ENCODE measurements around the gene BACH2. TPM values are rescaled to one million over a fixed set of nuclear protein-coding genes. Genes with fewer than 3 reads are reported as not detected.
A peak's percentile ranks its signal among the peaks of the same experiment; 100 is the strongest.
"Not testable (repeated sequence)": the region's sequence is repeated elsewhere in the genome, so short reads cannot be mapped to it uniquely, and the experiment has no call there.

BACH2 gene
- total RNA-seq, 2 donors from 2014 or later = 3.0 to 22.9 TPM

GRCh38 chr6:90072501-90072900 lies 224.1 kb downstream of the BACH2 start:
- Mint-ChIP-seq H3K36me3 (ENCODE audit: low read depth) (peaks cover 93% of the 10 kb centered on the region), H3K27ac (peak overlapping the region; percentile 31), H3K4me3 (peak overlapping the region; percentile 71), H3K27me3 (no peaks in the 10 kb centered on the region), H3K4me1 (peaks cover 60% of the 10 kb centered on the region), H3K9me3 (no peaks in the 10 kb centered on the region)
- ATAC-seq (replicated peaks) = peak; percentile 30

GRCh38 chr6:90068703-90069523 lies 227.7 kb downstream of the BACH2 start:
- peak; percentile 8 for ATAC-seq (replicated peaks)
- Mint-ChIP-seq H3K36me3 (ENCODE audit: low read depth) (peaks cover 83% of the 10 kb centered on the region), H3K4me1 (peaks cover 56% of the 10 kb centered on the region)

DNA sequence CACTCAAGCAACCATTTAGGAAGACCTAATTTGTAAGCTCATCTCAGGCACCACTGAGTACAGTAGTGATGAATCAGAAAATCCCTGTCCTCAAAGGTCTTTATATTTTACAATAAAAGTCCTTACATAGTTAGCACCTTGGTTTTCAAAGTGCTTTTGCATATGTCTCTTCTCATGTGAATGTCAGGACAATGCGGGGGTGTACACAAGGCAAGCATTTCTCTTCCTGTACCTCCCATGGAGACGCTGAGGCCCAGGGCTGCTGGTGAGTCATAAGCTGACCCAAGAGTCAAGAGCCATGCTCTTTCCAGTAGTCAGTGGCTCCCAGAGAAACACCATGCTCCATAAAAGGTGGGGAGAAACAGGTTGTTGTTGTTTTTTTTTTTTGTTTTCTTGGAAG lies 228.4 kb downstream of the BACH2 start:
- peak overlapping the region; percentile 28 for H3K4me3 Mint-ChIP-seq
- peak overlapping the region; percentile 30 for H3K27ac Mint-ChIP-seq
- no peaks in the 10 kb centered on the region for H3K27me3 Mint-ChIP-seq
- H3K4me1 Mint-ChIP-seq = peaks cover 56% of the 10 kb centered on the region
- peaks cover 76% of the 10 kb centered on the region for H3K36me3 Mint-ChIP-seq (ENCODE audit: low read depth)
- no peaks in the 10 kb centered on the region for H3K9me3 Mint-ChIP-seq
- peak; percentile 89 for ATAC-seq (replicated peaks)

More at GRCh38 chr6:90068703-90069523, 227.7 kb downstream of the BACH2 start:
- no peaks in the 10 kb centered on the region for H3K9me3 Mint-ChIP-seq
- H3K27ac Mint-ChIP-seq = peak overlapping the region; percentile 30
- H3K4me3 Mint-ChIP-seq = peak overlapping the region; percentile 28
- no peaks in the 10 kb centered on the region for H3K27me3 Mint-ChIP-seq

DNA sequence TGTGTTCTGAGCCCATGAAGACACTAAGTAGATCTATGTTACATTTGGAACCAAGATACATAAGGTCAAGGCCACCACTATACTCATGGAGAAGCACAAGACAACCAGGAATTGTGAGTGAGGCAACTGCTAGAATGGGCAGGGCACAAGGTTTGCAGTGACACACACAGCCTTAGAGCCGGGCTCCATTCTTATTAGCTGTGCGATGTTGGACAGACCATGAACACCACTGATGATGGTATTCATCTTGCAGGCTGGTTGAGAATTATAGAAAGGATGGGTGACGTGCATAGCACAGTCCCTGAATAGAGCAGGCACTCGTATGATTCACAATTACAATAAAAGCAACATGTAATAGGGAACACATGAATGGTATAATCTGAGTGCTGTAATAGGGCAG lies 229.9 kb downstream of the BACH2 start:
- Mint-ChIP-seq H3K36me3 (ENCODE audit: low read depth) (peaks cover 60% of the 10 kb centered on the region), H3K4me3 (peak overlapping the region; percentile 28), H3K4me1 (peaks cover 52% of the 10 kb centered on the region), H3K27ac (no peak overlapping the region), H3K27me3 (no peaks in the 10 kb centered on the region), H3K9me3 (no peaks in the 10 kb centered on the region)
- no peak for ATAC-seq (replicated peaks)

DNA sequence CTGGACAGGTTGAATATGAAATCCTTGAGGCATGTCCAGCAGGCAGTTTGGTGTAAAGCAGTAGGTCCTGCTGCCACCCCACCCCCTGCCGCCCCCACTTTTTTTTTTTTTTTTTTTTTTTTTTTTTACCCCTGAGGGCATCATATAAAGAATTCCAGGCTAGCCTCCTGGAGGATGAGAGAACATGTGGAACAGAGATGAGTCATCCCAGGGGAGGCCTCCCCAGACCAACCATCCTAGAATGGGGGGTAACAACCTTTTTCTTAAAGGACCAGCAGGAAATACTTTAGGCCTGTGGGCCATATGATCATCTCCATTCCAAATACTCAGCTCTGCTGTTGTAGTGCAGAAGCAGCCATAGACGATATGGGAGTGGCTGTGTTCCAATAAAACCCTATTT lies 231.5 kb downstream of the BACH2 start:
- Mint-ChIP-seq H3K27ac (no peak overlapping the region), H3K36me3 (ENCODE audit: low read depth) (peaks cover 46% of the 10 kb centered on the region), H3K27me3 (no peaks in the 10 kb centered on the region), H3K9me3 (no peaks in the 10 kb centered on the region), H3K4me1 (peaks cover 44% of the 10 kb centered on the region), H3K4me3 (no peak overlapping the region)
- no peak for ATAC-seq (replicated peaks)

- Mint-ChIP-seq H3K27ac (no peak overlapping the region), H3K9me3 (no peaks in the 10 kb centered on the region), H3K27me3 (no peaks in the 10 kb centered on the region), H3K4me1 (peaks cover 31% of the 10 kb centered on the region), H3K4me3 (no peak overlapping the region), H3K36me3 (ENCODE audit: low read depth) (peaks cover 28% of the 10 kb centered on the region)
- ATAC-seq (replicated peaks) = no peak
These were observed 234.0 kb downstream of the BACH2 start for GRCh38 chr6:90062667-90063066.

DNA sequence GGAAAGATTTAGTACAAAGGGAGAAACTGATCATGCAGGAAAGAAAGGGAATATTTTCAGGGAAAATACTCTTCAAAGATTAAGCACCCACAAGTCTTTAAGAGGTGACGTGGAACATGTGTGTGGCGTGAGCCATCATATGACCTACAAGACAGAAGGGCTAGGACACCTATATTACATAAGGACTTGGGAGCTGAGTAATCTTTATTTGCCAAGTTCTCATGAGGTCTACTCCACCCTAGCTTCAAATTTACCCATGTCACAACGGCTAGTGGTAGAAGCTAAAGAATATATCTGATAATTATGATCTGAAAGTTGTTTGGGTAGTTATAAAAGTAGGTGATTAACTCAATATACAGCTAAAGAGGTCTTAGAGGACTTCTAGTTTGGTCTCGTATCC lies 234.6 kb downstream of the BACH2 start:
- Mint-ChIP-seq H3K4me3 (no peak overlapping the region), H3K9me3 (peaks cover under 1% of the 10 kb centered on the region), H3K4me1 (peaks cover 29% of the 10 kb centered on the region), H3K27ac (no peak overlapping the region), H3K27me3 (no peaks in the 10 kb centered on the region), H3K36me3 (ENCODE audit: low read depth) (peaks cover 28% of the 10 kb centered on the region)
- no peak for ATAC-seq (replicated peaks)

DNA sequence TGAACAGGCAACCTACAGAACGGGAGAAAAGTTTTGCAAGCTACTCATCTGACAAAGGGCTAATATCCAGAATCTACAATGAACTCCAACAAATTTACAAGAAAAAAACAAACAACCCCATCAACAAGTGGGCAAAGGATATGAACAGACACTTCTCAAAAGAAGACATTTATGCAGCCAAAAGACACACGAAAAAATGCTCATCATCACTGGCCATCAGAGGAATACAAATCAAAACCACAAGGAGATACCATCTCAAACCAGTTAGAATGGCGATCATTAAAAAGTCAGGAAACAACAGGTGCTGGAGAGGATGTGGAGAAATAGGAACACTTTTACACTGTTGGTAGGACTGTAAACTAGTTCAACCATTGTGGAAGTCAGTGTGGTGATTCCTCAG lies 237.5 kb downstream of the BACH2 start:
- not testable (repeated sequence) for H3K4me3 Mint-ChIP-seq; H3K27me3 Mint-ChIP-seq; ATAC-seq (replicated peaks); H3K9me3 Mint-ChIP-seq; H3K27ac Mint-ChIP-seq
- peaks cover 27% of the 10 kb centered on the region for H3K36me3 Mint-ChIP-seq (ENCODE audit: low read depth)
- peaks cover 14% of the 10 kb centered on the region for H3K4me1 Mint-ChIP-seq

DNA sequence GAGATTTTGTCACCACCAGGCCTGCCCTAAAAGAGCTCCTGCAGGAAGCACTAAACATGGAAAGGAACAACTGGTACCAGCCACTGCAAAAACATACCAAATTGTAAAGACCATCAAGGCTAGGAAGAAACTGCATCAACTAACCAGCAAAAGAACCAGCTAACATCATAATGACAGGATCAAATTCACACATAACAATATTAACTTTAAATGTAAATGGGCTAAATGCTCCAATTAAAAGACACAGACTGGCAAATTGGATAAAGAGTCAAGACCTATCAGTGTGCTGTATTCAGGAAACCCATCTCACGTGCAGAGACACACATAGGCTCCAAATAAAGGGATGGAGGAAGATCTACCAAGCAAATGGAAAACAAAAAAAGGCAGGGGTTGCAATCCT lies 240.7 kb downstream of the BACH2 start:
- H3K4me3 Mint-ChIP-seq; H3K9me3 Mint-ChIP-seq; H3K27me3 Mint-ChIP-seq; ATAC-seq (replicated peaks); H3K27ac Mint-ChIP-seq: not testable (repeated sequence)
- H3K36me3 Mint-ChIP-seq (ENCODE audit: low read depth) = peaks cover 53% of the 10 kb centered on the region
- H3K4me1 Mint-ChIP-seq = peaks cover 18% of the 10 kb centered on the region

DNA sequence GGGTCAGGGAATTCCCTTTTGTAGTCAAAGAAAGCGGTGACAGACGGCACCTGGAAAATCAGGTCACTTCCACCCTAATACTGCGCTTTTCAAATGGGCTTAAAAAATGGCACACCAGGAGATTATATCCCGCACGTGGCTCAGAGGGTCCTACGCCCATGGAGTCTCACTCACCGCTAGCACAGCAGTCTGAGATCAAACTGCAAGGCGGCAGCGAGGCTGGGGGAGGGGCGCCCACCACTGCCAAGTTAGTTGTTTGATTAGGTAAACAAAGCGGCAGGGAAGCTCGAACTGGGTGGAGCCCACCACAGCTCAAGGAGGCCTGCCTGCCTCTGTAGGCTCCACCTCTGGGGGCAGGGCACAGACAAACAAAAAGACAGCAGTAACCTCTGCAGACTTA lies 242.4 kb downstream of the BACH2 start:
- peaks cover 21% of the 10 kb centered on the region for H3K4me1 Mint-ChIP-seq
- H3K27ac Mint-ChIP-seq; H3K27me3 Mint-ChIP-seq; ATAC-seq (replicated peaks); H3K9me3 Mint-ChIP-seq: not testable (repeated sequence)
- H3K4me3 Mint-ChIP-seq = peak overlapping the region; percentile 59
- H3K36me3 Mint-ChIP-seq (ENCODE audit: low read depth) = peaks cover 61% of the 10 kb centered on the region

- ATAC-seq (replicated peaks) = peak; percentile 73
- Mint-ChIP-seq H3K27me3 (no peaks in the 10 kb centered on the region), H3K36me3 (ENCODE audit: low read depth) (peaks cover 67% of the 10 kb centered on the region), H3K4me3 (peak overlapping the region; percentile 59), H3K27ac (peak overlapping the region; percentile 91), H3K9me3 (peaks cover 4% of the 10 kb centered on the region), H3K4me1 (peaks cover 27% of the 10 kb centered on the region)
These were observed 243.0 kb downstream of the BACH2 start for GRCh38 chr6:90053614-90054013.

GRCh38 chr6:90049295-90049694 lies 247.3 kb downstream of the BACH2 start:
- peaks cover 32% of the 10 kb centered on the region for H3K4me1 Mint-ChIP-seq
- peaks cover 41% of the 10 kb centered on the region for H3K36me3 Mint-ChIP-seq (ENCODE audit: low read depth)
- peak; percentile 63 for ATAC-seq (replicated peaks)

DNA sequence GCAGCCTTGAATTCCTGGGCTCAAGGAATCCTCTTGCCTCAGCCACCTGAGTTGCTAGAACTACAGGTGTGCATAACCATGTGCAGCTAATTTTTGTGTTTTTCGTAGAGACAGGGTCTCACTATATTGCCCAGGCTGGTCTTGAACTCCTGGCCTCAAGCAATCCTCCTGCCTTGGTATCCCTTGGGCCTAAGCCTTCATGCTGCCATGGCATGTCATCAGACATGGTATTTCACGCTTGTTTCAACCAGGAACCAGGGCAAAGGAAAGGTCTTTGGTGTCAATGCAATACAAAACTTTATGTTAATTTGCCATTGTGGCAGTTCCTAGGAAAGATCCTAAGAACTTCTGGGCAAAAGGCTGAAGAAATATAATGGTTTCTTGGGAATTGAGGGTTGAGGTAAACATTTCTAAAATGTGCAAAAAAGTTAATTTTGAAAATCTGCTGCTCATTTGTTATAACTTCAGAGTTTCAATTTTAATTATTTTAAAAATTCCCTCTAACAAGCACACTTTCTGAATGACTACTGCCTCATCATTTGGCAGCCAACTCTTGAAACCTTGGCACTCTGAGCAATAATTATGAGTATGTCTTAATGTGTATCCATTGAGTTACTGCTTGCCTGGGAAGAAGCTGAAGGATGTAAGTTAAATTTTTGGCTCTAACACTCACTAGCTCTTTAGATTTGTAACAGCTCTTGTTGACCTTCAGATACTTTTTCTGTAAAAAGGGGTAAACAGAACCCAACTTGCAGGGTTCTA lies 248.3 kb downstream of the BACH2 start:
- peak overlapping the region; percentile 73 for H3K4me3 Mint-ChIP-seq
- H3K36me3 Mint-ChIP-seq (ENCODE audit: low read depth) = peaks cover 34% of the 10 kb centered on the region
- H3K27me3 Mint-ChIP-seq = no peaks in the 10 kb centered on the region
- peaks cover 26% of the 10 kb centered on the region for H3K4me1 Mint-ChIP-seq
- ATAC-seq (replicated peaks) = peak; percentile 71
- H3K9me3 Mint-ChIP-seq = no peaks in the 10 kb centered on the region
- H3K27ac Mint-ChIP-seq = peak overlapping the region; percentile 90

More at GRCh38 chr6:90049295-90049694, 247.3 kb downstream of the BACH2 start:
- Mint-ChIP-seq H3K27ac (peak overlapping the region; percentile 90), H3K27me3 (no peaks in the 10 kb centered on the region), H3K4me3 (peak overlapping the region; percentile 73), H3K9me3 (no peaks in the 10 kb centered on the region)

DNA sequence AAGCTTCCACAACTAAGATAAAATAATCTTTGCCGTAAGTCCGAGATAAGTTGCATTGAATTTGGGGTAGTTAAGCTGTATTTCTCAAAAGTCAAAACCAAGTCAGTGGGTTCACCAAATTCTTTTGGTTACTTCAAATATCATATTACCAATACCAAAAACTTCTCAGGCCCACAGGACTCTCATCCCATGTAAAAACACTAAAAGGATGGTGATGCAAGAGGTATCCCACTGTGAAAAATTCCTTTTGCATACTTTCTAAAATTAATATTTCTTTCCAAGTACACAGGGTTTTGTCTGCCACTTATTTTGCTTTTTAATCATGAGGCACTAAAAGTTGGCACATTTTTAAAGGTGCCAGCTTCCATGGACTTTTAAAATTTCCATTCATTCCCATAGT lies 251.1 kb downstream of the BACH2 start:
- H3K27me3 Mint-ChIP-seq = no peaks in the 10 kb centered on the region
- peaks cover 20% of the 10 kb centered on the region for H3K4me1 Mint-ChIP-seq
- peak overlapping the region; percentile 8 for H3K4me3 Mint-ChIP-seq
- H3K9me3 Mint-ChIP-seq = no peaks in the 10 kb centered on the region
- H3K27ac Mint-ChIP-seq = peak overlapping the region; percentile 16
- peaks cover 18% of the 10 kb centered on the region for H3K36me3 Mint-ChIP-seq (ENCODE audit: low read depth)
- no peak for ATAC-seq (replicated peaks)

All from activated T-helper 17 cell treated with anti-CD3 and anti-CD28 coated beads, Interleukin-2, amount 50 U/mL, for 72 hours (primary cell).